OCI-LY7 (cell line): ENCODE data around the gene PTTG2. TPM values are rescaled to one million over a fixed set of nuclear protein-coding genes. Genes with fewer than 3 reads are reported as not detected.

Experiments used
- BruUV-seq: library from RNA; stranded (reverse); fragments of 400-500 nt; replicated peaks from 2 replicates; lab custom pipeline; 2021; lab: Mats Ljungman, UMichigan
- CTCF ChIA-PET: fragments of 300-600 bp; sonication (Branson Sonifier 250); formaldehyde crosslinking; loops from one replicate; lab custom pipeline; 2022; ENCODE audit warnings: antibody characterized with exemption; ENCODE audit not compliant: unreplicated experiment; lab: Charles Lee
- POLR2A ChIA-PET: fragments of 300-600 bp; sonication (Branson Sonifier 250); formaldehyde crosslinking; loops from one replicate; lab custom pipeline; 2022; ENCODE audit warnings: antibody characterized with exemption; lab: Charles Lee
- DNase-seq: peaks from one replicate; pipeline ENCODE4 v3.0.0-alpha.2; 2015; ENCODE audit warnings: low spot score
- H2AFZ ChIP-seq: fragments of 200-600 bp; sonication (generic), shearing (Covaris generic); 2 replicates; pipeline ENCODE4 v1.6.1; 2014; ENCODE audit warnings: mild to moderate bottlenecking, antibody characterized with exemption, low read length, moderate library complexity
- H3K27ac ChIP-seq: fragments of 200-600 bp; sonication (generic); 2 replicates; pipeline ENCODE4 v1.5.1; 2014; ENCODE audit warnings: mixed run types, low read depth, mild to moderate bottlenecking, moderate library complexity, low read length, inconsistent platforms; ENCODE audit not compliant: poor library complexity, severe bottlenecking
- H3K36me3 ChIP-seq: fragments of 200-600 bp; sonication (generic); 2 replicates; pipeline ENCODE4 v1.6.1; 2014; ENCODE audit warnings: mild to moderate bottlenecking, antibody characterized with exemption, low read length, moderate library complexity, mixed read lengths; ENCODE audit not compliant: insufficient read depth
- H3K4me1 ChIP-seq: fragments of 200-600 bp; sonication (generic); 2 replicates; pipeline ENCODE4 v1.5.1; 2014; ENCODE audit warnings: mild to moderate bottlenecking, low read length; ENCODE audit not compliant: insufficient read depth, poor library complexity, severe bottlenecking
- H3K4me2 ChIP-seq: fragments of 200-600 bp; sonication (generic); 2 replicates; pipeline ENCODE4 v1.6.1; 2014; ENCODE audit warnings: mild to moderate bottlenecking, low read length
- H3K4me3 ChIP-seq: fragments of 200-600 bp; sonication (generic); 2 replicates; pipeline ENCODE4 v1.5.1; 2014; ENCODE audit warnings: mild to moderate bottlenecking, low read depth, low read length; ENCODE audit not compliant: poor library complexity, severe bottlenecking
- H3K79me2 ChIP-seq: fragments of 200-600 bp; sonication (generic); 2 replicates; pipeline ENCODE4 v1.6.1; 2016; ENCODE audit warnings: low read depth, mild to moderate bottlenecking, low read length, moderate library complexity, mixed read lengths; ENCODE audit not compliant: insufficient read depth
- H3K9me2 ChIP-seq: fragments of 200-600 bp; sonication (generic); 2 replicates; pipeline ENCODE4 v1.6.1; 2016; ENCODE audit warnings: mild to moderate bottlenecking, low read length, mixed read lengths; ENCODE audit not compliant: insufficient read depth
- H3K9me3 ChIP-seq: fragments of 200-600 bp; sonication (generic); 2 replicates; pipeline ENCODE4 v1.6.1; 2014; ENCODE audit warnings: mild to moderate bottlenecking, mixed run types, low read length, mixed read lengths
- H4K20me1 ChIP-seq: fragments of 200-600 bp; sonication (generic); 2 replicates; pipeline ENCODE4 v1.6.1; 2014; ENCODE audit warnings: mild to moderate bottlenecking, antibody characterized with exemption, low read length, moderate library complexity, mixed read lengths; ENCODE audit not compliant: insufficient read depth
- EZH2phosphoT487 ChIP-seq: fragments of 200-600 bp; sonication (generic); IDR thresholded peaks from 2 replicates; pipeline ENCODE4 v1.6.1; 2018; ENCODE audit warnings: low read depth, borderline replicate concordance, mild to moderate bottlenecking, mixed run types, antibody characterized with exemption, low read length, moderate library complexity, mixed read lengths
- intact Hi-C: fragments of 100-400 bp; cut with micrococcal nuclease; formaldehyde crosslinking; loops from one replicate; pipeline ENCODE4 v1.10.0; 2022; ENCODE audit not compliant: unreplicated experiment
- total RNA-seq, 2 experiments: library from RNA; depleted of rRNA in 1 of 2; stranded (reverse); fragments of >200 nt in 1 of 2; shearing (Covaris generic) in 1 of 2; gene quantifications; 2 replicates each; pipeline ENCODE4 v1.2.3, GENCODE V29; 2014 to 2022
- TF ChIP-seq, protein P1 (sequence below): fragments of 200-600 bp; sonication (generic); conservative IDR thresholded peaks from 2 replicates; pipeline ENCODE4 v1.5.1; 2014; ENCODE audit warnings: mild to moderate bottlenecking, antibody characterized with exemption, low read length, moderate library complexity, mixed read lengths

PTTG2 gene
- total RNA-seq, 2 experiments from 2014 or later, result 1.0 to 2.0 TPM

- CTCF ChIA-PET, result interaction anchor here (0.7 to 1.2 kb wide), 2 partner anchors 24 to 25 kb away, joined by 4 read pairs; no protein-coding TSS in a partner anchor
- POLR2A ChIA-PET, result interaction anchor here (0.6 to 2.7 kb wide), 6 partner anchors 8 to 27 kb away, joined by 3 to 8 read pairs (median 3); no protein-coding TSS in a partner anchor
- Histone ChIP-seq H3K27ac (peak overlapping the region; percentile 16), H3K36me3 (peaks cover 75% of the 10 kb centered on the region), H3K4me1 (peaks cover 71% of the 10 kb centered on the region), H3K79me2 (peaks cover 99% of the 10 kb centered on the region), H2AFZ (no peak overlapping the region), H3K9me2 (no peaks in the 10 kb centered on the region), H3K4me2 (peak overlapping the region; percentile 45), H3K9me3 (no peaks in the 10 kb centered on the region), H4K20me1 (peaks cover 48% of the 10 kb centered on the region), H3K4me3 (no peak overlapping the region)
- intact Hi-C loops, result no loop called here
- DNase-seq, result no peak
- BruUV-seq, result no TSS peak
- TF ChIP-seq, protein P1, sequence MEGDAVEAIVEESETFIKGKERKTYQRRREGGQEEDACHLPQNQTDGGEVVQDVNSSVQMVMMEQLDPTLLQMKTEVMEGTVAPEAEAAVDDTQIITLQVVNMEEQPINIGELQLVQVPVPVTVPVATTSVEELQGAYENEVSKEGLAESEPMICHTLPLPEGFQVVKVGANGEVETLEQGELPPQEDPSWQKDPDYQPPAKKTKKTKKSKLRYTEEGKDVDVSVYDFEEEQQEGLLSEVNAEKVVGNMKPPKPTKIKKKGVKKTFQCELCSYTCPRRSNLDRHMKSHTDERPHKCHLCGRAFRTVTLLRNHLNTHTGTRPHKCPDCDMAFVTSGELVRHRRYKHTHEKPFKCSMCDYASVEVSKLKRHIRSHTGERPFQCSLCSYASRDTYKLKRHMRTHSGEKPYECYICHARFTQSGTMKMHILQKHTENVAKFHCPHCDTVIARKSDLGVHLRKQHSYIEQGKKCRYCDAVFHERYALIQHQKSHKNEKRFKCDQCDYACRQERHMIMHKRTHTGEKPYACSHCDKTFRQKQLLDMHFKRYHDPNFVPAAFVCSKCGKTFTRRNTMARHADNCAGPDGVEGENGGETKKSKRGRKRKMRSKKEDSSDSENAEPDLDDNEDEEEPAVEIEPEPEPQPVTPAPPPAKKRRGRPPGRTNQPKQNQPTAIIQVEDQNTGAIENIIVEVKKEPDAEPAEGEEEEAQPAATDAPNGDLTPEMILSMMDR, result no peak
- TF ChIP-seq EZH2phosphoT487, result no peak
Observed at GRCh38 chr4:38003628-38004027, 43.4 kb downstream of the PTTG2 start.

DNA sequence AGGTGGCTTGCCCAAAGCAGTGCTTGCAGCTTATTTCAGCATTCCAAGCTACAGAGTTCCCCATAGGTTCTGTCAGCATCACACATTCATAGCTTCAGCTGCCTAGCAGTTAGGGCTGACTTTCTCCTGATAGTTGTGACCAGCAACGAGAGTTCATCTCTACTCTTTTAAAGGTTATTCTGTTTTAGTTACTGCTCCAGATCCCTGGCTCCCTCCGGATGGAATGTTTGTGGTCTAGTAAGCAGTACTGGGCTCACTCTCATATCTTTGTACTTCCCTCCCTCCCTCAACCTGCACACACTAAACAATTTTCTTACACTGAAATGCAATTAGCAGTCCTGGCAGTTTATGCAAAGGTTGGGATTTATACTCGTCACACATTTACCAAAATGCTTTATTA lies 43.9 kb downstream of the PTTG2 start:
- ChIA-PET CTCF (interaction anchor here (0.7 to 1.2 kb wide), 2 partner anchors 25 kb away, joined by 4 read pairs; no protein-coding TSS in a partner anchor), POLR2A (interaction anchor here (0.6 to 2.7 kb wide), 5 partner anchors 9 to 25 kb away, joined by 3 to 8 read pairs (median 3); no protein-coding TSS in a partner anchor)
- Histone ChIP-seq H3K4me1 (peaks cover 71% of the 10 kb centered on the region), H3K36me3 (peaks cover 75% of the 10 kb centered on the region), H3K9me2 (no peaks in the 10 kb centered on the region), H3K4me3 (no peak overlapping the region), H3K79me2 (peaks cover 99% of the 10 kb centered on the region), H3K9me3 (no peaks in the 10 kb centered on the region), H2AFZ (no peak overlapping the region), H3K27ac (peak overlapping the region; percentile 16), H4K20me1 (peaks cover 49% of the 10 kb centered on the region), H3K4me2 (peak overlapping the region; percentile 45)
- BruUV-seq, result no TSS peak
- intact Hi-C loops, result no loop called here
- DNase-seq, result no peak
- no peak for TF ChIP-seq EZH2phosphoT487
- TF ChIP-seq, protein P1, result no peak

GRCh38 chr4:38004887-38005286 lies 44.7 kb downstream of the PTTG2 start:
- Histone ChIP-seq H3K4me1 (peaks cover 72% of the 10 kb centered on the region), H3K4me2 (peak overlapping the region; percentile 45), H3K9me2 (no peaks in the 10 kb centered on the region), H4K20me1 (peaks cover 54% of the 10 kb centered on the region), H3K9me3 (no peaks in the 10 kb centered on the region), H2AFZ (no peak overlapping the region), H3K36me3 (peaks cover 76% of the 10 kb centered on the region), H3K27ac (no peak overlapping the region), H3K79me2 (peaks cover 99% of the 10 kb centered on the region), H3K4me3 (no peak overlapping the region)
- BruUV-seq, result no TSS peak
- intact Hi-C loops, result no loop called here
- ChIA-PET CTCF (no interaction called here), POLR2A (interaction anchor here (0.9 to 2.7 kb wide), 5 partner anchors 10 to 26 kb away, joined by 3 to 8 read pairs (median 4); no protein-coding TSS in a partner anchor)
- TF ChIP-seq, protein P1, result no peak
- no peak for TF ChIP-seq EZH2phosphoT487
- DNase-seq, result no peak
